ENCODE results near the gene GTSF1L. TPM values are rescaled to one million over a fixed set of nuclear protein-coding genes. Genes with fewer than 3 reads are reported as not detected.

GTSF1L gene
- total RNA-seq, 1 experiment from 2014 or later = not detected

DNA sequence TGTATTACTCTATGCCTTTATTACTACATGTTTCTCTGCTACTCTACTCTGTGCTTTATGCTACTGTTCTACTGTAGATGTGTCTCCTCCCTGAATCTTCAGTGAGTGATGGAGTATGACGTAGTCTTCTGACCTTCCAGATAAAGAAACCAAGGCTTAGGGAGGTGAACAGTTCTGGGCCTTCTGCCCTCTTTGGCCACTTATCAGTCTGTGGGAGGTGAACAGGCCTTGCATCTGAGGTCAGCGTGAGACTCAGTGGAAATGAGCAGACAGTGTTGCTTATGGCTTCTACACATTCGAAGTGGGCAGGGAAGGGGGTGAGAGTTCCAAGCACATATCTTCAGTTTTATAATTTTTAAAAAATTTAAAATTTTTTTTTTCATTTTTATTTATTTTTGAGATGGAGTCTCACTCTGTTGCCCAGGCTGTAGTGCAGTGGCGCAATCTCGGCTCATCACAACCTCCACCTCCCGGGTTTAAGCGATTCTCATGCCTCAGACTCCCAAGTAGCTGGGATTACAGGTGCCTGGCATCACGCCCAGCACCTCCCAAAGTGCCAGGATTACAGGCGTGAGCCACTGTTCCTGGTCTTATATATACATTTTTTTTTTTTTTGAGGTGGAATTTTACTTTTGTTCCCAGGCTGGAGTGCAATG, 35.7 kb downstream of the GTSF1L start:
- no peak overlapping the region for H3K4me3 ChIP-seq (ENCODE audit: low read depth, low read length, poor library complexity, severe bottlenecking)
- intact Hi-C loops (cut with micrococcal nuclease; ENCODE audit: unreplicated experiment) = loop anchor here (5.0 kb wide), 1 partner anchor 239 kb away; no protein-coding TSS in a partner anchor
- ChIA-PET CTCF (interaction anchor here (0.7 kb wide), 1 partner anchor 11 kb away, joined by 4 read pairs; no protein-coding TSS in a partner anchor), POLR2A (ENCODE audit: low non-redundant PET) (no interaction called here)
- no peaks in the 10 kb centered on the region for H3K4me1 ChIP-seq (ENCODE audit: insufficient read depth, low read length, poor library complexity, severe bottlenecking)
- H3K36me3 ChIP-seq (ENCODE audit: insufficient read depth, low read length, poor library complexity, severe bottlenecking) = peaks cover 51% of the 10 kb centered on the region
- no peaks in the 10 kb centered on the region for H3K9me3 ChIP-seq (ENCODE audit: low read depth, low read length, poor library complexity, severe bottlenecking)
- no peak for DNase-seq (ENCODE audit: low spot score)
- no peaks in the 10 kb centered on the region for H3K27me3 ChIP-seq (replicated peaks; ENCODE audit: insufficient read depth, low read depth, low read length, poor library complexity)
- BruUV-seq (replicated peaks) = no TSS peak
- TF ChIP-seq EZH2 (IDR thresholded peaks at IDR 0.05; ENCODE audit: borderline replicate concordance, low read depth, low read length, poor library complexity, severe bottlenecking) = no peak
- TF ChIP-seq, protein P1, sequence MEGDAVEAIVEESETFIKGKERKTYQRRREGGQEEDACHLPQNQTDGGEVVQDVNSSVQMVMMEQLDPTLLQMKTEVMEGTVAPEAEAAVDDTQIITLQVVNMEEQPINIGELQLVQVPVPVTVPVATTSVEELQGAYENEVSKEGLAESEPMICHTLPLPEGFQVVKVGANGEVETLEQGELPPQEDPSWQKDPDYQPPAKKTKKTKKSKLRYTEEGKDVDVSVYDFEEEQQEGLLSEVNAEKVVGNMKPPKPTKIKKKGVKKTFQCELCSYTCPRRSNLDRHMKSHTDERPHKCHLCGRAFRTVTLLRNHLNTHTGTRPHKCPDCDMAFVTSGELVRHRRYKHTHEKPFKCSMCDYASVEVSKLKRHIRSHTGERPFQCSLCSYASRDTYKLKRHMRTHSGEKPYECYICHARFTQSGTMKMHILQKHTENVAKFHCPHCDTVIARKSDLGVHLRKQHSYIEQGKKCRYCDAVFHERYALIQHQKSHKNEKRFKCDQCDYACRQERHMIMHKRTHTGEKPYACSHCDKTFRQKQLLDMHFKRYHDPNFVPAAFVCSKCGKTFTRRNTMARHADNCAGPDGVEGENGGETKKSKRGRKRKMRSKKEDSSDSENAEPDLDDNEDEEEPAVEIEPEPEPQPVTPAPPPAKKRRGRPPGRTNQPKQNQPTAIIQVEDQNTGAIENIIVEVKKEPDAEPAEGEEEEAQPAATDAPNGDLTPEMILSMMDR (conservative IDR thresholded peaks at IDR 0.05; ENCODE audit: low read depth, low read length) = no peak
- H3K27ac ChIP-seq (ENCODE audit: low read depth, low read length, poor library complexity, severe bottlenecking) = no peak overlapping the region

DNA sequence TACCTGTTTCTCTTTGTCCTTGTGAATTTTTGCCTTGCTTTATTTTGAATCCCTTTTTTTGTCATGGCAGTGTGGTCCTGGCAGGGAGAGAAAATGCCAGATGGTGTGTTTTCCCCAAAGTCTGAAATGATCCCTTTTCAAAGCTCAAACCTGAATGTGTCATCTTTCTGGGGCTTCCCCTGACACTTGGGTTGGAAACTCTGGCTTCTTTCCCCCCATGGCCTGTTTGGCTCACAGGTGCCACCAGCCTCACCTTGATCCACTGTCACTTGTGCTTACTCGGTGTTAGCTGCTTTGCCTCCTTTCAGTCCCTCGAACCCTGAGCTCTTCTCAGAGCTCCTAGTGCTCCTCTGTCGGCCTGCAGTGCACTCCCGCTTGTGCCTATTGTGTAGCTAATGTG, 37.6 kb downstream of the GTSF1L start:
- intact Hi-C loops (cut with micrococcal nuclease; ENCODE audit: unreplicated experiment) = loop anchor here (10.0 kb wide), 1 partner anchor 154 kb away; no protein-coding TSS in a partner anchor
- POLR2A ChIA-PET (ENCODE audit: low non-redundant PET) = interaction anchor here (0.5 kb wide), 1 partner anchor 152 kb away, joined by 3 read pairs; no protein-coding TSS in a partner anchor
- TF ChIP-seq, protein P1 (conservative IDR thresholded peaks at IDR 0.05; ENCODE audit: low read depth, low read length) = no peak
- no peak for TF ChIP-seq EZH2 (IDR thresholded peaks at IDR 0.05; ENCODE audit: borderline replicate concordance, low read depth, low read length, poor library complexity, severe bottlenecking)
- H3K9me3 ChIP-seq (ENCODE audit: low read depth, low read length, poor library complexity, severe bottlenecking) = no peaks in the 10 kb centered on the region
- H3K4me1 ChIP-seq (ENCODE audit: insufficient read depth, low read length, poor library complexity, severe bottlenecking) = no peaks in the 10 kb centered on the region
- H3K36me3 ChIP-seq (ENCODE audit: insufficient read depth, low read length, poor library complexity, severe bottlenecking) = peaks cover 52% of the 10 kb centered on the region
- CTCF ChIA-PET = no interaction called here
- BruUV-seq (replicated peaks) = no TSS peak
- no peaks in the 10 kb centered on the region for H3K27me3 ChIP-seq (replicated peaks; ENCODE audit: insufficient read depth, low read depth, low read length, poor library complexity)
- no peak for DNase-seq (ENCODE audit: low spot score)
- H3K4me3 ChIP-seq (ENCODE audit: low read depth, low read length, poor library complexity, severe bottlenecking) = no peak overlapping the region
- no peak overlapping the region for H3K27ac ChIP-seq (ENCODE audit: low read depth, low read length, poor library complexity, severe bottlenecking)

DNA sequence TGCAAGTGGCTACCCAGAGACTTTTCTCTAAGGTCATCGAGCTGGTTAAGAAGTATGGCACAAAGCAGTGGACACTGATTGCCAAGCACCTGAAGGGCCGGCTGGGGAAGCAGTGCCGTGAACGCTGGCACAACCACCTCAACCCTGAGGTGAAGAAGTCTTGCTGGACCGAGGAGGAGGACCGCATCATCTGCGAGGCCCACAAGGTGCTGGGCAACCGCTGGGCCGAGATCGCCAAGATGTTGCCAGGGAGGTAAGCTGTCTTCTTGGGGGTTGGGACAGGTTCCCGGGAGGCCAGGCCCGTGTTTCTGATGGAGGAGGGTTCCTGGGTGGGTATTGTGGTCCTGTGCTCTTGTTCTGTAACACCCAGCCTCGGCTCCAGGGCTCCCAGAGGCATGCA, 40.0 kb downstream of the GTSF1L start:
- CTCF ChIA-PET = no interaction called here
- Histone ChIP-seq H3K27ac (ENCODE audit: low read depth, low read length, poor library complexity, severe bottlenecking) (no peak overlapping the region), H3K4me1 (ENCODE audit: insufficient read depth, low read length, poor library complexity, severe bottlenecking) (no peaks in the 10 kb centered on the region), H3K9me3 (ENCODE audit: low read depth, low read length, poor library complexity, severe bottlenecking) (no peaks in the 10 kb centered on the region), H3K27me3 (replicated peaks; ENCODE audit: insufficient read depth, low read depth, low read length, poor library complexity) (no peaks in the 10 kb centered on the region), H3K4me3 (ENCODE audit: low read depth, low read length, poor library complexity, severe bottlenecking) (no peak overlapping the region), H3K36me3 (ENCODE audit: insufficient read depth, low read length, poor library complexity, severe bottlenecking) (peaks cover 47% of the 10 kb centered on the region)
- BruUV-seq (replicated peaks) = no TSS peak
- intact Hi-C loops (cut with micrococcal nuclease; ENCODE audit: unreplicated experiment) = loop anchor here (10.0 kb wide), 1 partner anchor 152 kb away; no protein-coding TSS in a partner anchor
- no peak for TF ChIP-seq EZH2 (IDR thresholded peaks at IDR 0.05; ENCODE audit: borderline replicate concordance, low read depth, low read length, poor library complexity, severe bottlenecking)
- TF ChIP-seq, protein P1 (conservative IDR thresholded peaks at IDR 0.05; ENCODE audit: low read depth, low read length) = no peak
- DNase-seq (ENCODE audit: low spot score) = no peak
- POLR2A ChIA-PET (ENCODE audit: low non-redundant PET) = no interaction called here
